HEK293 (cell line): ENCODE measurements around the gene DGCR2.

Source experiments
- CTCF ChIA-PET: fragments of 350-600 bp; formaldehyde crosslinking; extraction: SDS; loops from one replicate; lab custom pipeline; 2021; ENCODE audit warnings: antibody characterized with exemption; lab: Yijun Ruan, JAX
- POLR2A ChIA-PET: fragments of 300-600 bp; formaldehyde crosslinking; extraction: SDS; loops from one replicate; lab custom pipeline; 2020; ENCODE audit warnings: antibody characterized with exemption, inconsistent platforms; lab: Yijun Ruan, JAX
- H3K27ac ChIP-seq: fragments of 200-500 bp; sonication (Bioruptor generic); 2 replicates; pipeline ENCODE4 v1.5.1; 2014; ENCODE audit warnings: low read depth, low read length, control low read depth, inconsistent platforms; ENCODE audit errors: extremely low read depth
- H3K36me3 ChIP-seq, 2 experiments: fragments of 200-500 bp in 1 of 2; sonication (Bioruptor generic) in 1 of 2; 1 replicate in 1 of 2; 2 replicates in 1 of 2; pipeline ENCODE4 v1.5.1; 2014 to 2017; ENCODE audit warnings: inconsistent platforms in 2 of 2, low read length in 2 of 2; ENCODE audit not compliant: control insufficient read depth in 2 of 2, insufficient read depth in 1 of 2
- H3K4me1 ChIP-seq: fragments of 200-500 bp; sonication (Bioruptor generic); 2 replicates; pipeline ENCODE4 v1.5.1; 2014; ENCODE audit warnings: mild to moderate bottlenecking, low read length, inconsistent platforms; ENCODE audit not compliant: control insufficient read depth, insufficient read depth
- H3K4me3 ChIP-seq: 2 replicates; pipeline ENCODE4 v1.5.1; 2011; ENCODE audit warnings: low read depth, mild to moderate bottlenecking, control low read depth, low read length, moderate library complexity
- H3K9me3 ChIP-seq: fragments of 200-500 bp; sonication (Bioruptor generic); 2 replicates; pipeline ENCODE4 v1.5.1; 2014; ENCODE audit warnings: low read depth, low read length, inconsistent platforms; ENCODE audit not compliant: control insufficient read depth, insufficient read depth
- BCL11B ChIP-seq: fragments of 450-650 bp; formaldehyde crosslinking; IDR thresholded peaks from 2 replicates; pipeline ENCODE4 v1.5.1; 2016; ENCODE audit warnings: low read depth, missing biosample characterization, missing genetic modification characterization
- EGR2 ChIP-seq: fragments of 450-650 bp; formaldehyde crosslinking; IDR thresholded peaks from 2 replicates; pipeline ENCODE4 v1.5.1; 2016; ENCODE audit warnings: low read depth, missing biosample characterization, missing genetic modification characterization
- OSR2 ChIP-seq: fragments of 450-650 bp; formaldehyde crosslinking; IDR thresholded peaks from 2 replicates; pipeline ENCODE4 v1.5.1; 2016; ENCODE audit warnings: missing biosample characterization, missing genetic modification characterization
- REPIN1 ChIP-seq: fragments of 450-650 bp; formaldehyde crosslinking; IDR thresholded peaks from 2 replicates; pipeline ENCODE4 v1.5.1; 2017; ENCODE audit warnings: missing biosample characterization, missing genetic modification characterization, low read depth
- TRIM28 ChIP-seq: IDR thresholded peaks from 2 replicates; pipeline ENCODE4 v1.6.1; 2011; ENCODE audit warnings: low read length, control low read depth, borderline replicate concordance
- ZFHX2 ChIP-seq: fragments of 450-650 bp; formaldehyde crosslinking; conservative IDR thresholded peaks from 2 replicates; pipeline ENCODE4 v1.5.1; 2016; ENCODE audit warnings: missing biosample characterization, missing genetic modification characterization
- ZFP37 ChIP-seq: fragments of 450-650 bp; formaldehyde crosslinking; IDR thresholded peaks from 2 replicates; pipeline ENCODE4 v1.5.1; 2016; ENCODE audit warnings: missing biosample characterization, missing genetic modification characterization
- ZNF132 ChIP-seq: fragments of 450-650 bp; formaldehyde crosslinking; IDR thresholded peaks from 2 replicates; pipeline ENCODE4 v1.5.1; 2017; ENCODE audit warnings: missing biosample characterization, missing genetic modification characterization, borderline replicate concordance
- ZNF138 ChIP-seq: fragments of 450-650 bp; formaldehyde crosslinking; IDR thresholded peaks from 2 replicates; pipeline ENCODE4 v1.5.1; 2016; ENCODE audit warnings: missing biosample characterization, missing genetic modification characterization, borderline replicate concordance
- ZNF266 ChIP-seq: fragments of 450-650 bp; formaldehyde crosslinking; IDR thresholded peaks from 2 replicates; pipeline ENCODE4 v1.5.1; 2016; ENCODE audit warnings: missing biosample characterization, missing genetic modification characterization, low read depth
- ZNF292 ChIP-seq: fragments of 450-650 bp; formaldehyde crosslinking; IDR thresholded peaks from 2 replicates; pipeline ENCODE4 v1.5.1; 2016; ENCODE audit warnings: low read depth, missing biosample characterization, missing genetic modification characterization, borderline replicate concordance
- ZNF341 ChIP-seq: fragments of 450-650 bp; formaldehyde crosslinking; IDR thresholded peaks from 2 replicates; pipeline ENCODE4; 2016; ENCODE audit warnings: low read depth, missing biosample characterization, missing genetic modification characterization
- ZNF404 ChIP-seq: fragments of 450-650 bp; formaldehyde crosslinking; IDR thresholded peaks from 2 replicates; pipeline ENCODE4 v1.5.1; 2017; ENCODE audit warnings: missing biosample characterization, missing genetic modification characterization
- ZNF514 ChIP-seq: fragments of 450-650 bp; formaldehyde crosslinking; IDR thresholded peaks from 2 replicates; pipeline ENCODE4 v1.5.1; 2016; ENCODE audit warnings: missing biosample characterization, missing genetic modification characterization
- ZNF561 ChIP-seq: fragments of 450-650 bp; IDR thresholded peaks from 2 replicates; pipeline ENCODE4 v1.5.1; 2018; ENCODE audit warnings: missing biosample characterization, missing genetic modification characterization, borderline replicate concordance
- ZNF664 ChIP-seq: fragments of 450-650 bp; formaldehyde crosslinking; IDR thresholded peaks from 2 replicates; pipeline ENCODE4 v1.5.1; 2016; ENCODE audit warnings: missing biosample characterization, missing genetic modification characterization
- TF ChIP-seq, protein P1 (sequence below): fragments of 450-650 bp; formaldehyde crosslinking; IDR thresholded peaks from 2 replicates; pipeline ENCODE4 v1.5.1; 2016; ENCODE audit warnings: missing biosample characterization, missing genetic modification characterization
- TF ChIP-seq, protein P2 (sequence below): fragments of 450-650 bp; formaldehyde crosslinking; IDR thresholded peaks from 2 replicates; pipeline ENCODE4 v1.5.1; 2017; ENCODE audit warnings: missing biosample characterization, missing genetic modification characterization
- TF ChIP-seq, protein P3 (sequence below): fragments of 450-650 bp; formaldehyde crosslinking; IDR thresholded peaks from 2 replicates; pipeline ENCODE4 v1.5.1; 2016; ENCODE audit warnings: missing biosample characterization, missing genetic modification characterization
- TF ChIP-seq, protein P4 (sequence below): fragments of 450-650 bp; formaldehyde crosslinking; IDR thresholded peaks from 2 replicates; pipeline ENCODE4 v1.5.1; 2016; ENCODE audit warnings: missing biosample characterization, missing genetic modification characterization

The DGCR2 gene

DNA sequence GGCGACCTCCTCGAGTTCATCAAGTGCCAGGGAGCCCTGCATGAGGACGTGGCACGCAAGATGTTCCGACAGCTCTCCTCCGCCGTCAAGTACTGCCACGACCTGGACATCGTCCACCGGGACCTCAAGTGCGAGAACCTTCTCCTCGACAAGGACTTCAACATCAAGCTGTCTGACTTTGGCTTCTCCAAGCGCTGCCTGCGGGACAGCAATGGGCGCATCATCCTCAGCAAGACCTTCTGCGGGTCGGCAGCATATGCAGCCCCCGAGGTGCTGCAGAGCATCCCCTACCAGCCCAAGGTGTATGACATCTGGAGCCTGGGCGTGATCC lies 9.4 kb upstream of the DGCR2 start:
- TF ChIP-seq ZNF292 (no peak), REPIN1 (tag by site-specific recombination) (no peak), ZFP37 (no peak), ZNF514 (no peak), ZNF404 (tag by site-specific recombination) (no peak), ZNF266 (tag by site-specific recombination) (no peak), ZNF664 (tag by site-specific recombination) (no peak), ZNF561 (tag by site-specific recombination) (no peak), OSR2 (tag by site-specific recombination) (no peak)
- TF ChIP-seq, protein P1, sequence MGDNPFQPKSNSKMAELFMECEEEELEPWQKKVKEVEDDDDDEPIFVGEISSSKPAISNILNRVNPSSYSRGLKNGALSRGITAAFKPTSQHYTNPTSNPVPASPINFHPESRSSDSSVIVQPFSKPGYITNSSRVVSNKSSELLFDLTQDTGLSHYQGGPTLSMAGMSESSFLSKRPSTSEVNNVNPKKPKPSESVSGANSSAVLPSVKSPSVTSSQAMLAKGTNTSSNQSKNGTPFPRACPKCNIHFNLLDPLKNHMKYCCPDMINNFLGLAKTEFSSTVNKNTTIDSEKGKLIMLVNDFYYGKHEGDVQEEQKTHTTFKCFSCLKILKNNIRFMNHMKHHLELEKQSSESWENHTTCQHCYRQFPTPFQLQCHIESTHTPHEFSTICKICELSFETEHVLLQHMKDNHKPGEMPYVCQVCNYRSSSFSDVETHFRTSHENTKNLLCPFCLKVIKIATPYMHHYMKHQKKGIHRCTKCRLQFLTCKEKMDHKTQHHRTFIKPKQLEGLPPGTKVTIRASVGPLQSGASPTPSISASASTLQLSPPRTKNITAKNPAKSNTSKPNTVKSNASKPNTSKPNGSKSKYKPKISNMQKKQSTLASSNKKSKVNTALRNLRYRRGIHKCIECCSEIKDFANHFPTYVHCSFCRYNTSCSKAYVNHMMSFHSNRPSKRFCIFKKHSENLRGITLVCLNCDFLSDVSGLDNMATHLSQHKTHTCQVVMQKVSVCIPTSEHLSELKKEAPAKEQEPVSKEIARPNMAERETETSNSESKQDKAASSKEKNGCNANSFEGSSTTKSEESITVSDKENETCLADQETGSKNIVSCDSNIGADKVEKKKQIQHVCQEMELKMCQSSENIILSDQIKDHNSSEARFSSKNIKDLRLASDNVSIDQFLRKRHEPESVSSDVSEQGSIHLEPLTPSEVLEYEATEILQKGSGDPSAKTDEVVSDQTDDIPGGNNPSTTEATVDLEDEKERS, result no peak
- TF ChIP-seq, protein P2, sequence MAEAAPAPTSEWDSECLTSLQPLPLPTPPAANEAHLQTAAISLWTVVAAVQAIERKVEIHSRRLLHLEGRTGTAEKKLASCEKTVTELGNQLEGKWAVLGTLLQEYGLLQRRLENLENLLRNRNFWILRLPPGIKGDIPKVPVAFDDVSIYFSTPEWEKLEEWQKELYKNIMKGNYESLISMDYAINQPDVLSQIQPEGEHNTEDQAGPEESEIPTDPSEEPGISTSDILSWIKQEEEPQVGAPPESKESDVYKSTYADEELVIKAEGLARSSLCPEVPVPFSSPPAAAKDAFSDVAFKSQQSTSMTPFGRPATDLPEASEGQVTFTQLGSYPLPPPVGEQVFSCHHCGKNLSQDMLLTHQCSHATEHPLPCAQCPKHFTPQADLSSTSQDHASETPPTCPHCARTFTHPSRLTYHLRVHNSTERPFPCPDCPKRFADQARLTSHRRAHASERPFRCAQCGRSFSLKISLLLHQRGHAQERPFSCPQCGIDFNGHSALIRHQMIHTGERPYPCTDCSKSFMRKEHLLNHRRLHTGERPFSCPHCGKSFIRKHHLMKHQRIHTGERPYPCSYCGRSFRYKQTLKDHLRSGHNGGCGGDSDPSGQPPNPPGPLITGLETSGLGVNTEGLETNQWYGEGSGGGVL, result no peak
- TF ChIP-seq, protein P3, sequence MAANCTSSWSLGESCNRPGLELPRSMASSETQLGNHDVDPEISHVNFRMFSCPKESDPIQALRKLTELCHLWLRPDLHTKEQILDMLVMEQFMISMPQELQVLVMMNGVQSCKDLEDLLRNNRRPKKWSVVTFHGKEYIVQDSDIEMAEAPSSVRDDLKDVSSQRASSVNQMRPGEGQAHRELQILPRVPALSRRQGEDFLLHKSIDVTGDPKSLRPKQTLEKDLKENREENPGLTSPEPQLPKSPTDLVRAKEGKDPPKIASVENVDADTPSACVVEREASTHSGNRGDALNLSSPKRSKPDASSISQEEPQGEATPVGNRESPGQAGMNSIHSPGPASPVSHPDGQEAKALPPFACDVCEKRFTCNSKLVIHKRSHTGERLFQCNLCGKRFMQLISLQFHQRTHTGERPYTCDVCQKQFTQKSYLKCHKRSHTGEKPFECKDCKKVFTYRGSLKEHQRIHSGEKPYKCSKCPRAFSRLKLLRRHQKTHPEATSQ, result no peak
- ChIA-PET POLR2A (interaction anchor here (1.3 kb wide), 1 partner anchor 10 kb away, joined by 4 read pairs; no protein-coding TSS in a partner anchor), CTCF (interaction anchor here (1.5 kb wide), 1 partner anchor 13 kb away, joined by 3 read pairs; the partner anchor contains the start of gene ESS2)
- Histone ChIP-seq H3K4me3 (no peak overlapping the region), H3K9me3 (no peaks in the 10 kb centered on the region), H3K27ac (no peak overlapping the region), H3K4me1 (no peaks in the 10 kb centered on the region), H3K36me3 (peaks cover 4 to 57% of the 10 kb centered on the region in 2 experiments; a peak in 2 of 3 replicates)

DNA sequence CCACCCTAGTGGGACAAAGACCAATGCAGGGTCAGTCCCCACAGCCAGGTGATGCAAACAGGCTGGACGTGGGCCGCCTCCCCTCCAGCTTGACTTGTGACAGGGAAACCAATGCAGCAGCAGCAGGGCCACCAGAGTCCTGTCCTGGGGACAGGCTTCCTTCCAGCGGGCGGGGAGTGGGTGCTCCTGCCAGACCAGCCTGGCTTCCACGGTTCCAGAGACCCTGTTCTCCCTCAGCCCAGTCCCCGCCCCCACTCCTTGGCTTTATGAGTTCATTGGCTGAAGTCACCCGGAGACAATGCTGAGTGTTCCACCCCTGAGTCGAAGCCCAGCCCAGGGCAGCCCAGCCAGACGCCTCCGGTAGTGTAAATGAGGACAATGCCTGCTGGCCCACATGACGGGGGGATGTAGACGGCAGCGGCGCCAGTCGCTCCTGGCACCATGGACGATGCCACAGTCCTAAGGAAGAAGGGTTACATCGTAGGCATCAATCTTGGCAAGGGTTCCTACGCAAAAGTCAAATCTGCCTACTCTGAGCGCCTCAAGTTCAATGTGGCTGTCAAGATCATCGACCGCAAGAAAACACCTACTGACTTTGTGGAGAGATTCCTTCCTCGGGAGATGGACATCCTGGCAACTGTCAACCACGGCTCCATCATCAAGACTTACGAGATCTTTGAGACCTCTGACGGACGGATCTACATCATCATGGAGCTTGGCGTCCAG lies 8.9 kb upstream of the DGCR2 start, which contains the start of gene TSSK2:
TSS of gene TSSK2 (plus strand) at position 350 of the 726 bp plus-strand sequence. CDS start at position 442, 92 bp downstream.
- ChIA-PET POLR2A (interaction anchor here (0.6 to 1.3 kb wide), 2 partner anchors 9 to 1375 kb away, joined by 4 to 7 read pairs; no protein-coding TSS in a partner anchor), CTCF (interaction anchor here (1.5 kb wide), 1 partner anchor 13 kb away, joined by 3 read pairs; the partner anchor contains the start of gene ESS2)
- peaks cover 4 to 52% of the 10 kb centered on the region in 2 experiments; a peak in 2 of 3 replicates for H3K36me3 ChIP-seq

DNA sequence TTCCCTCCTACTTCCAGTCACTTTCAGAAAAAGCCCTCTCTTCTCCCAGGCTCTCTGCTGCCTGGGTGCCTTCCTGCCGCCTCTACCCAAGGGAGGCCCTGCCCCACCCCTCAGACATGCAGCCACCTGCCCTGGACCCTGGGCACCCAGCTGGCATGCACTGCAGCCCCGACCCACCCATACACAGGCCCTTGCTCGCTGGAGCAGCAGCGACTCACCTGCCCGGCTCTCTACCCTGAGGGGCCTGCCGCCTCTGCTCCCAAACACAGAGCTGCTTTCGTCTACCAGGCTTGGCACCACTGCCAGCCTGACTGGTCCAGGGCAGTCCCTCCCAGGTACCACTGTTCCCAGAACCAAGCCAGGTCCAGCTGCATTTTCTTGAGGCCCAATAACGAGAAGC lies 7.7 kb upstream of the DGCR2 start:
- Histone ChIP-seq H3K4me1 (no peaks in the 10 kb centered on the region), H3K9me3 (no peaks in the 10 kb centered on the region), H3K36me3 (peaks cover 0 to 42% of the 10 kb centered on the region in 2 experiments; a peak in 1 of 3 replicates), H3K4me3 (no peak overlapping the region), H3K27ac (no peak overlapping the region)
- ChIA-PET CTCF (interaction anchor here (2.8 kb wide), 1 partner anchor 15 kb away, joined by 12 read pairs; the partner anchor contains the start of gene ESS2), POLR2A (interaction anchor here (0.8 kb wide), 1 partner anchor 22 kb away, joined by 4 read pairs; no protein-coding TSS in a partner anchor)
- TF ChIP-seq ZNF138, result no peak
- no peak for TF ChIP-seq BCL11B (tag by site-specific recombination)
- no peak for TF ChIP-seq ZNF132 (tag by site-specific recombination)
- no peak for TF ChIP-seq TRIM28
- TF ChIP-seq, protein P4, sequence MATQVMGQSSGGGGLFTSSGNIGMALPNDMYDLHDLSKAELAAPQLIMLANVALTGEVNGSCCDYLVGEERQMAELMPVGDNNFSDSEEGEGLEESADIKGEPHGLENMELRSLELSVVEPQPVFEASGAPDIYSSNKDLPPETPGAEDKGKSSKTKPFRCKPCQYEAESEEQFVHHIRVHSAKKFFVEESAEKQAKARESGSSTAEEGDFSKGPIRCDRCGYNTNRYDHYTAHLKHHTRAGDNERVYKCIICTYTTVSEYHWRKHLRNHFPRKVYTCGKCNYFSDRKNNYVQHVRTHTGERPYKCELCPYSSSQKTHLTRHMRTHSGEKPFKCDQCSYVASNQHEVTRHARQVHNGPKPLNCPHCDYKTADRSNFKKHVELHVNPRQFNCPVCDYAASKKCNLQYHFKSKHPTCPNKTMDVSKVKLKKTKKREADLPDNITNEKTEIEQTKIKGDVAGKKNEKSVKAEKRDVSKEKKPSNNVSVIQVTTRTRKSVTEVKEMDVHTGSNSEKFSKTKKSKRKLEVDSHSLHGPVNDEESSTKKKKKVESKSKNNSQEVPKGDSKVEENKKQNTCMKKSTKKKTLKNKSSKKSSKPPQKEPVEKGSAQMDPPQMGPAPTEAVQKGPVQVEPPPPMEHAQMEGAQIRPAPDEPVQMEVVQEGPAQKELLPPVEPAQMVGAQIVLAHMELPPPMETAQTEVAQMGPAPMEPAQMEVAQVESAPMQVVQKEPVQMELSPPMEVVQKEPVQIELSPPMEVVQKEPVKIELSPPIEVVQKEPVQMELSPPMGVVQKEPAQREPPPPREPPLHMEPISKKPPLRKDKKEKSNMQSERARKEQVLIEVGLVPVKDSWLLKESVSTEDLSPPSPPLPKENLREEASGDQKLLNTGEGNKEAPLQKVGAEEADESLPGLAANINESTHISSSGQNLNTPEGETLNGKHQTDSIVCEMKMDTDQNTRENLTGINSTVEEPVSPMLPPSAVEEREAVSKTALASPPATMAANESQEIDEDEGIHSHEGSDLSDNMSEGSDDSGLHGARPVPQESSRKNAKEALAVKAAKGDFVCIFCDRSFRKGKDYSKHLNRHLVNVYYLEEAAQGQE (tag by site-specific recombination), result no peak

More for the DNA sequence above, 8.9 kb upstream of the DGCR2 start, which contains the start of gene TSSK2:
- H3K4me3 ChIP-seq, result no peak within 1 kb of the TSS
- H3K27ac ChIP-seq, result no peak within 1 kb of the TSS
- no peaks in the 10 kb centered on the region for H3K4me1 ChIP-seq
- H3K9me3 ChIP-seq, result no peaks in the 10 kb centered on the region
- 0 out of 2 replicates have a peak, but pooled peaks have one; percentile 31 for TF ChIP-seq ZNF341 (tag by site-specific recombination)
- TF ChIP-seq TRIM28, result no peak
- 0 out of 2 replicates have a peak, but pooled peaks have one; percentile 15 for TF ChIP-seq ZFHX2
- peak; percentile 26; the same call in 1 of the 2 replicates for TF ChIP-seq EGR2 (tag by site-specific recombination)
